Ishikawa (cell line): ENCODE data around the gene VPS16.

Source experiments
- CREB1 ChIP-seq: IDR thresholded peaks from 2 replicates; pipeline ENCODE4 v1.6.1; 2012; ENCODE audit warnings: low read depth
- EP300 ChIP-seq: IDR thresholded peaks from 2 replicates; pipeline ENCODE4 v1.6.1; 2012; ENCODE audit warnings: borderline replicate concordance
- RAD21 ChIP-seq: IDR thresholded peaks from 2 replicates; pipeline ENCODE4 v1.6.1; 2012; ENCODE audit warnings: low read depth
- TAF1 ChIP-seq: IDR thresholded peaks from 2 replicates; pipeline ENCODE4 v1.6.1; 2012; ENCODE audit warnings: low read depth, mild to moderate bottlenecking

DNA sequence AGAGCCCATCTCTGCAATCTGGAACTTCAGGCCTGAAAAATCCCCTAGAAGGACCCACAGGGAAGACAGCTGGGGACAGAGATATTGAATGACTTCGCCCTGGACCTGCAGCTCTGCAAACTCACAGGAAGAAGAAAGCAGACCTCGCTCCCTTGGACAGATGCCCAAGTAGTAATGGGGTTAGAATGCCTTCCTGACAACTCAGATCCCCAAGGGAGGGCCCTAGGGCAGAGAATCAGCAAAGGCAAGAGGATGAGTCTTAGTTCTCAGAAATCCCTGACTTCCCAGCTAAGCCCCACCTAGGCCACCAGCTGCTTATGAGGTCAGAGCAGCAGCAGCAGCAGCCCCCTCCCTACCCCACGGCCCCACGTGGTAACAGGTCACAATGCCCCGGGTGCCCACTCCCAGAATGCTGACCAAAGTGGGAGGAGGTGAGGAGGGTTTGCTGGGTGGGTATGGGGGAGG lies 25.9 kb upstream of the VPS16 start, which contains the start of gene C20orf141:
- TF ChIP-seq CREB1 (no peak), RAD21 (no peak), EP300 (no peak), TAF1 (no peak)
